Measurements from ENCODE around the gene ADCY3. TPM values are rescaled to one million over a fixed set of nuclear protein-coding genes. Genes with fewer than 3 reads are reported as not detected.

Gene ADCY3
- total and polyA plus RNA-seq, 2 of the 4 experiments (the other 2 are of a cell fraction): 17.4 to 46.1 TPM

GRCh38 chr2:24939353-24939752 is 19.3 kb upstream of the ADCY3 start:
- in situ Hi-C loops (cut with MboI; ENCODE audit: low sequenced_read_pairs) (no loop called here), dilution Hi-C loops (cut with HindIII; ENCODE audit: low sequenced_read_pairs, unreplicated experiment) (no loop called here), intact Hi-C loops (cut with micrococcal nuclease) (no loop called here)
- Histone ChIP-seq H4K91ac (ENCODE audit: insufficient read depth, low read depth, low read length) (no peak overlapping the region), H3K4me1 (ENCODE audit: control insufficient read depth, insufficient read depth, low read length) (peaks cover 2% of the 10 kb centered on the region; the same call in 1 of the 2 replicates), H3K4me3 (ENCODE audit: insufficient read depth, low read depth, low read length) (no peak overlapping the region), H2AK9ac (replicated peaks; ENCODE audit: low read depth, low read length, poor library complexity) (no peak overlapping the region), H3K18ac (ENCODE audit: low read depth, low read length) (no peak overlapping the region), H2BK15ac (ENCODE audit: low read depth, low read length) (no peak overlapping the region), H3K23ac (ENCODE audit: low read depth, low read length) (no peak overlapping the region), H3K4me2 (ENCODE audit: low read depth, low read length) (no peak overlapping the region), H3K36me3 (ENCODE audit: control insufficient read depth, insufficient read depth, low read length) (no peaks in the 10 kb centered on the region), H2AK5ac (ENCODE audit: low read depth, low read length) (no peak overlapping the region), H3K14ac (replicated peaks; ENCODE audit: low read depth, low read length) (no peak overlapping the region), H2BK120ac (ENCODE audit: low read depth, low read length) (no peak overlapping the region), H2BK5ac (ENCODE audit: low read depth, low read length, poor library complexity, severe bottlenecking) (no peak overlapping the region), H2BK20ac (ENCODE audit: low read depth, low read length) (no peak overlapping the region), H4K20me1 (ENCODE audit: insufficient read depth, low read length) (no peaks in the 10 kb centered on the region), H3K27me3 (ENCODE audit: control insufficient read depth, insufficient read depth, low read length) (no peaks in the 10 kb centered on the region), H3K9me3 (ENCODE audit: control insufficient read depth, insufficient read depth, low read length) (no peaks in the 10 kb centered on the region), H3K79me1 (ENCODE audit: low read depth in 1 of 2, low read length in 2 of 2) (no peaks in the 10 kb centered on the region), H3K27ac (ENCODE audit: insufficient read depth, low read length) (no peak overlapping the region), H3K9ac (ENCODE audit: low read depth, low read length) (no peak overlapping the region), H3K4ac (ENCODE audit: low read depth, low read length) (no peak overlapping the region), H4K5ac (ENCODE audit: low read depth, low read length) (no peak overlapping the region), H4K8ac (ENCODE audit: low read depth in 2 of 2, low read length in 2 of 2) (no peak overlapping the region), H3K56ac (ENCODE audit: extremely low read depth, insufficient read depth, low read length) (no peak overlapping the region), H2AFZ (replicated peaks; ENCODE audit: low read length, poor library complexity) (no peak overlapping the region), H3K9me1 (ENCODE audit: insufficient read depth, low read length) (peaks cover 9% of the 10 kb centered on the region; the same call in 1 of the 2 replicates)
- BruUV-seq (replicated peaks): no TSS peak
- DNase-seq (no peak), ATAC-seq (ENCODE audit: low read depth) (no peak)
- no CpG with 5 or more reads among the region's 6 CpGs for WGBS, 2 experiments (ENCODE audit: extremely low coverage in 2 of 2, insufficient read length in 1 of 2)
- ChIA-PET CTCF (interaction anchor here (0.6 kb wide), 1 partner anchor 13 kb away, joined by 3 read pairs; no protein-coding TSS in a partner anchor), POLR2A (ENCODE audit: unreplicated experiment) (no interaction called here)
- TF ChIP-seq RAD21 (IDR thresholded peaks at IDR 0.05; ENCODE audit: low read length) (no peak), MAFK (IDR thresholded peaks at IDR 0.05; ENCODE audit: low read depth, low read length) (no peak), CEBPB (IDR thresholded peaks at IDR 0.05; ENCODE audit: low read depth, low read length) (no peak)

Data from IMR-90 (cell line).